Measurements from ENCODE around the gene CHST10.

DNA sequence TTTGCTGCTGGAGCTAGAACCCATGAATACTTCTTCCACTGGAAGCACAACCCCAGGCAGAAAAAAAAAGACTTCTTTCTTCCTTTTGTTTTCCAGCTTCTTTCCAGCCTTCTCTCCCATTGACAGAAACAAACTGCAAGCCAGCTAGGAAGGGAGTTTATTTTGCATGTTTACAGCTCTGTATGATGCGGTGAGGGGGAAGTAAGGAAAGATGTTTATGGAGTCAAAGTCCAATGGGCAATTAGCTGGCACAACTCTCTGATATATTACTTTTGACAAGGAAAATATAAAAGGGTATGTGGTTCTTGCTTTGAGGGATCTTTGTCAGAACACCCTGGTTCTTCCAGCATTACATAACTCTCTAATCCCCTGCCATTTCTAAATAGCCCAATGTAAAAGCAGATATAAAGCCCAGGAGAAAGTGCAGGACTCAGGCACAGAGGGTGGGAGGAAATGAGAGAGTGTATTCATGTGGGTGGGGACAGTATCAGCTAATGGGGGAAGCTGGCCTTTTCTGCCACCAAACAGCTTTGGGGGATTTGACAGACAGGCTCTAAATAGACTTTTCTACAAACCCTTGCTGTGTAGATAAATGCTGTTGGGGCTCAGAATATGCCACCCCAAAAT, 43.5 kb upstream of the CHST10 start:
- no peak for TF ChIP-seq POLR2A (IDR thresholded peaks at IDR 0.05)
- TF ChIP-seq, protein P1, sequence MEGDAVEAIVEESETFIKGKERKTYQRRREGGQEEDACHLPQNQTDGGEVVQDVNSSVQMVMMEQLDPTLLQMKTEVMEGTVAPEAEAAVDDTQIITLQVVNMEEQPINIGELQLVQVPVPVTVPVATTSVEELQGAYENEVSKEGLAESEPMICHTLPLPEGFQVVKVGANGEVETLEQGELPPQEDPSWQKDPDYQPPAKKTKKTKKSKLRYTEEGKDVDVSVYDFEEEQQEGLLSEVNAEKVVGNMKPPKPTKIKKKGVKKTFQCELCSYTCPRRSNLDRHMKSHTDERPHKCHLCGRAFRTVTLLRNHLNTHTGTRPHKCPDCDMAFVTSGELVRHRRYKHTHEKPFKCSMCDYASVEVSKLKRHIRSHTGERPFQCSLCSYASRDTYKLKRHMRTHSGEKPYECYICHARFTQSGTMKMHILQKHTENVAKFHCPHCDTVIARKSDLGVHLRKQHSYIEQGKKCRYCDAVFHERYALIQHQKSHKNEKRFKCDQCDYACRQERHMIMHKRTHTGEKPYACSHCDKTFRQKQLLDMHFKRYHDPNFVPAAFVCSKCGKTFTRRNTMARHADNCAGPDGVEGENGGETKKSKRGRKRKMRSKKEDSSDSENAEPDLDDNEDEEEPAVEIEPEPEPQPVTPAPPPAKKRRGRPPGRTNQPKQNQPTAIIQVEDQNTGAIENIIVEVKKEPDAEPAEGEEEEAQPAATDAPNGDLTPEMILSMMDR (IDR thresholded peaks at IDR 0.05), result no peak
